Ecto neural progenitor cell (in vitro differentiated cells): ENCODE measurements around the gene OR2AT4.
"Not testable (repeated sequence)": the region's sequence is repeated elsewhere in the genome, so short reads cannot be mapped to it uniquely, and the experiment has no call there.

Experiments used
- DNase-seq: peaks from one replicate; pipeline ENCODE4 v3.0.0-alpha.2; 2018; ENCODE audit warnings: low spot score

OR2AT4 gene

DNA sequence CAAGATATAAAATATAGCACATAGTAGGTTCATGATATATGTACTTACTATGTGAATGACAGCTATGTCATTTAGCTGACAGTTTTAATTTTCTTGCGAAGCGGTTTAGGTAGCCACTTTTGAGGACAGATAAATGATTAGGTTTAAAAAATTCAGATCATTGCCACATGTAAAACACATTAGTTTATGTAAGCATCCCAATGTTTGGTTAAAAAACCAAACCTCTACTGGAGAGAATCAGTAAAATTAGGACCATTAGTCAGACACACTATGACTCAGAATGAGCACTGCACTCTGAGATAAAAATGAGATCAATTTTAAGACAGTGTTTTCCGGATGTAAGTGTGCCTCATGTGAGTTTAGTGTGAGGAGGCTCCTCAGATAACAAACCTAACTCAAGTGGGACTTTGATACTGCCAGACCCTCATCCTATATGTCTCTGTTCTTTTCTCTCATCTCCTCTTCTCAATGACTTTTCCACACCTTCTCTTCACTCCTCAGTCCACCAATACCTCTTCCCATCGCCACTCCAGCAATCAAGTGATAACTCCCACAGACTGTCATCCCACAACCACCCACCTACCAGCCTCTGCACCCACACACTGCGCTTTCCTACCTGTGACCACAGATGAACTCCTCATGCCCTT lies 6.8 kb upstream of the OR2AT4 start:
- no peak for DNase-seq

DNA sequence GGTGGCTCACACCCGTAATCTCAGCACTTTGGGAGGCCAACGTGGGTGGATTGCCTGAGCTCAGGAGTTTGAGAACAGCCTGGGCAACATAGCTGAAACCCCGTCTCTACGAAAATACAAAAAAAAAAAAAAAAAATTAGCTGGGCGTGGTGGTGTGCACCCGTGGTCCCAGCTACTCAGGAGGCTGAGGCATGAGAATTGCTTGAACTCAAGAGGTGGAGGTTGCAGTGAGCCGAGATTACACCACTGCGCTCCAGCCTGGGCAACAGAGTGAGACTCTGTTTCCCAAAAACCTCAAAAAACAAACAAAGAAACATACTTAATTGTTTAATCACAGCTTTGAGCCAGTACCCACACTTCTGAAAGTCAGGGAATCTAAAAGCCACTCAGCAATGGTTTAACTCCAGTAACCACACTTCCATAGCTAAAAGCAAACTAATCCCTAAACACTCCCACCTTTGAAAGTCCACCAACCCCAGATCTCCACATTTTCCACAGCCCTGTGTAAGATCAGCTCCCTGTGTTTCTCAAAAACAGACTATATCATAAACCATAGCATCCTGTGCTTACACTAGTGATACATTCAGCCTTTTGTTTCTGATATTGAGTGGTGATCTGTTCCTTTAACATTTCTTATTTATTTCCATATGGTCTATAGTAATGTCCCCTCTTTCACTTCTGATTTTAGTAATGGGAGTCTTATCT lies 4.9 kb upstream of the OR2AT4 start:
- DNase-seq = no peak

DNA sequence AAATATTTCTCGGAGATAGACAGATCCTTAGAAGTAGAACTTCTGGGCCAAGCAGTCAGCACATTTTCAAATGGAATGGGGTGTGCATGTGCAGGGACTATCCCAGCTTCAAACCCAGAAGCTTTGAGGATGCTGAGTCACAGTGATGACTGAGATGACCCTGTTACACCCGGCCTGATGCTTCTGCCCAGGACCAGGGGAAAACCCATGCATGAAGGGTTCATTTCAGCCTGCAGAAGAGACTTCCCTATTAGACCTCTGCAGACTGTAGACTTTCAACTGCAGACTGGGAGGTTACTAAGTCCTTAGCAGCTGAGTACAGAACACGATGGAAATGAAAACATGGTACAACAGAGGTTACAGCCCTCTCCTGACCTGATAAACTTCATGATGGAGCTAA lies 3.6 kb upstream of the OR2AT4 start:
- no peak for DNase-seq

DNA sequence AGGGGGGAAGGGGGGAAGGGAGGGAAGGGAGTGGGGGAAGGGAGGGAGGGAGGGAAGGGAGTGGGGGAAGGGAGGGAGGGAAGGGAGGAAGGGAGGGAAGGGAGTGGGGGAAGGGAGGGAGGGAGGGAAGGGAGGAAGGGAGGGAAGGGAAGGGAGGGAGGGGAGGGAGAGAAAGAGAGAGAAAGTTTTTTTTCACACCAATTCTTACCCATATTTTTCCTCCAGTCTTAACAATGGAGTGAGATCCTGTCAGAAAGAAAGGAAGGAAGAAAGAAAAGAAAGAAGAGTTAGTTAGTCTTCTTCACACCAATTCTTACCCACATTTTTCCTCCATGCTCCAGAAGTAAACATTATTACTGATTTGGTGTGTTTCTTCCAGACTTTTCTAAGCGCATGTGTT lies 3.0 kb upstream of the OR2AT4 start:
- no peak for DNase-seq

DNA sequence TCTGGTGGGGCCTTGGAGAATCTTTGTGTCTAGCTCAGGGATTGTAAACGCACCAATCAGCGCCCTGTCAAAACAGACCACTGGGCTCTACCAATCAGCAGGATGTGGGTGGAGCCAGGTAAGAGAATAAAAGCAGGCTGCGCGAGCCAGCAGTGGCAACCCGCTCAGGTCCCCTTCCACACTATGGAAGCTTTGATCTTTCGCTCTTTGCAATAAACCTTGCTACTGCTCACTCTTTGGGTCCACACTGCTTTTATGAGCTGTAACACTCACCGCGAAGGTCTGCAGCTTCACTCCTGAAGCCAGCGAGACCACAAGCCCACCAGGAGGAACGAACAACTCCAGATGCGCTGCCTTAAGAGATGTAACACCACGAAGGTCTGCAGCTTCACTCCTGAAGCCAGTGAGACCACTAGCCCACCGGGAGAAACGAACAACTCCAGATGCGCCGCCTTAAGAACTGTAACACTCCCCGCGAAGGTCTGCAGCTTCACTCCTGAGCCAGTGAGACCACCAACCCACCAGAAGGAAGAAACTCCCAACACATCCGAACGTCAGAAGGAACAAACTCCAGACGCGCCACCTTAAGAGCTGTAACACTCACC lies 2.3 kb upstream of the OR2AT4 start:
- not testable (repeated sequence) for DNase-seq

DNA sequence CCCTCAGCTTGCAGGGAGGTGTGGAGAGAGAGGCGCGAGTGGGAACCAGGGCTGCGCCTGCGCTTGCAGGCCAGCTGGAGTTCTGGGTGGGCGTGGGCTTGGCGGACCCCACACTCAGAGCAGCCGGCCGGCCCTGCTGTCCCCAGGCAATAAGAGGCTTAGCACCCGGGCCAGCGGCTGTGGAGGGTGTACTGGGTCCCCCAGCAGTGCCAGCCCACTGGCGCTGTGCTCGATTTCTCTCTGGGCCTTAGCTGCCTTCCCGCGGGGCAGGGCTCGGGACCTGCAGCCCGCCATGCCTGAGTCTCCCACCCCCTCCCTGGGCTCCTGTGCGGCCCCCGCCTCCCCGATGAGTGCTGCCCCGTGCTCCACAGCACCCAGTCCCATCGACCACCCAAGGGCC lies 1.5 kb upstream of the OR2AT4 start:
- not testable (repeated sequence) for DNase-seq

DNA sequence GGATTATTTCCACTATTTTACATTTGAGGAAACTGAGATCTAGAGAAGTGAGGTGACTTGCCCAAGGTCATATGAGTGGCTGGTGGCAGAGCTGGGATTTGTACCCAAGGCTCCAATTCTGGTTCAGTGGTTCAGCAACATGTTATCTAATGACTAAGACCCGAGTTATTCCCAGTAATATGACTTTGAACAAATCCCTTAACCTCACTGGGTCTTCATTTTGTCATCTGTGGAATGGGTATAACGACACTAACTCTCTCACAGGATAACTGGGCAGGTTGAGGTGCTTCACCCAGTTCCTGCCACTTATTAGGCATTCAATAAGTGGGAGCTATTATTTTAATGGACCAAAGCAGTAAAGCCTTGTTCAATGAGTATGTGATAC lies 489 bp upstream of the OR2AT4 start:
- DNase-seq = no peak

DNA sequence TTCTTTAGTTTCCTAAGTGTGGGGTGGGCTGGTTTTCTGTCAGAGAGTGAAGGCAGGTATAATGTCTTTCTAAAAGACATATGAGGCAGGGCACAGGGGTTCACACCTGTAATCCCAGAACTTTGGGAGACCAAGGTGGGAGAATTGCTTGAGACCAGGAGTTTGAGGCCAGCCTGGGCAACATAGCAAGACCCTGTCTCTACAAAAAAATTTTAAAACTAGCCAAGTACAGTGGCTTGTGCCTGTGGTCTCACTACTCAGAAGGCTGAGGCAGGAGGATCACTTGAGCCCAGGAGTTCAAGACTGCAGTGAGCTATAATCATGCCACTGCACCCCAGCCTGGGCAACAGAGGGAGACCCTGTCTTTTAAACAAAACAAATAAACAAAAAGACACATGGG lies 2.3 kb downstream of the OR2AT4 start:
- DNase-seq = not testable (repeated sequence)

DNA sequence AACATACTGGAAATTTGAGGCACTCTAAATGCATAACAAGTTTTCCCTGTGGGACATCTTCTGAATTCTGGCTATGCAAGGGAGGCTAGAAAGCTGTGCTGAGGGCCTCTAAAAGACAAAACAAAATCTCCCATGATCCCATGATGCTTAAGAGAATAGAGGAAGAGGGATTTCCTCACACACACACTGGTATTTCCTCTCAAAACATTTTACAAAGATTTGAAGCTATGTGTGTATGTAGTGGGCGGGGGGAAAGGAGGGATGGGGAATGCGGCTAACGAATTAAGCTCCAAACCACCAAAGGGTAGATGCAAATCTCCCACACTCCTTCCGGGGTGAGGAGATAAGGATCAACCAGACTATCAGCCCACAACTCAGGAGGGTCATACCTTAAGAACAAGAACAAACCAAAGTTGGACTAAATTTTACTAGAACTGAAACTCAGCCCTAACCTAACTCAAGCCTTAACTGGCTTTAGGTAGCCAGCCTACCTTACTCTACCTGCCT lies 6.0 kb downstream of the OR2AT4 start:
- no peak for DNase-seq

DNA sequence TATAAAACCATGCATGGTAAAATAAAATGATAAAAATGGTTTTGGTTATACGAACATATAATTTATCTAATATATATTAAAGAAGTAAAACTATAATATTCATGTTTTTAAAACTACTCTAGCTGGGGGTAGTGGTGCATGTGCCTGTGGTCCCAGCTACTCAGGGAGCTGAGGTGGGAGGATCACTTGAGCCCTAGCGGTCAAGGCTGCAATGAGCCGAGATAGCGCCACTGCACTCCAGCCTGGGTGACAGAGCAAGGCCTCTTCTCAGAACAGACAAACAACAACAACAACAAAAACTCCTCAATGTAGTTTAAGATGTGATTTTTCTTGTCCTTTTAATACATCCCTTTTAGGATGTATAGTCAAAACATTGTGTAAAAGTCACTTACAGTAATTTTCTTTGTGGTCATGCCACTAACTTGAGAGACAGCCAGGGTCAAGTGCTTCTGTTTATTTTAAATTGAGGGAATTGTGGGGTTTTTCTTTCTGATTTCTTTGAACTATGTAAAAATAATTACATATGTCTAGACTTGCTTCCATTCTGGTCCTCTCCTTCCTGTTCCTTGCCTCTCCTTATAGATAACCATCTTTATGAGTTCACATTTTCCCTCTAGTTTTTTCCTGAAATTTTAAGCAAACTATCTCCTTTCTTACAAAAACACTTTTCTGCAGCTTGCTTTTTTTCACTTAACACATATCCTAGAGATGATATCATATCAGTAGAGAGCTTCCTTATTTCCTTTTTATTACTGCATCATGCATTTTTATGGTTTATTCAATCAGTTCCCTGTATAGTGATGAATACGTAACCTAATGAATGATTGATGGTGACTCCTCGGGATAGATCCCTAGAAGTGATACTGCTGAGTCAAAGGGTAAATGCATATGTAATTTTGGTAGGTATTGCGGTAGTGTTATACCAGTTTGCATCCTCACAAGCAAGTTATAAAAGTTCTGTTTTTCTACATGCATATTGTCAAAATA lies 9.1 kb downstream of the OR2AT4 start:
- DNase-seq = no peak

DNA sequence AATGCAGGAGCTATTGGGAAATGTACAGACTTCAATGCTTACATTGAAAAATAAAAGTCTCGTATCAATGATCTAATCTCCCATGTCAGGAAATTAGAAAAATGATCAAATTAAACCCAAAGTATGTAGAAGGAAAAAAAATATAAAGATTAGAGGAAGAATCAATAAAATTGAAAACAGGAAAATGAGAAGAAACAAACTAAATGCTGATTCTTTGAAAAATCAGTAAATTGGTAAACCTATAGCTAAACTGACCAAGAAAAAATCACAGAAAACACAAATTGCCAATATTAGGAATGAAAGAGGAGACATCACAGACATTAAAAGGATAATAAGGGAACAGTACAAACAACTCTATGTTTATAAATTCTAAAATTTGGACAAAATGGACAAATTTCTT lies 11.8 kb downstream of the OR2AT4 start:
- DNase-seq = no peak

DNA sequence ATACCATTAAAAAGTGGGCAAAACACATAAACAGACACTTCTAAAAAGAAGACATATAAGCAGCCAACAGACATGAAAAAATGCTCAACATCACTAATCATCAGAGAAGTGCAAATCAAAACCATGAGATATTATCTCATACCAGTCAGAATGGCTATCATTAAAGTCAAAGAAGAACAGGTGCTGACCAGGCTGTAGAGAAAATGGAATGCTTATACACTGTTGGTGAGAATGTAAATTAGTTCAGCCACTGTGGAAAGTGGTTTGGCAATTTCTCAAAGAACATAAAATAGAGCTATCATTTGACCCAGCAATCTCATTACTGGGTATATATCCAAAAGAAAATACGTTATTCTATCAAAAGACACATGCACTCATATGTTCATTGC lies 13.5 kb downstream of the OR2AT4 start:
- DNase-seq = no peak

DNA sequence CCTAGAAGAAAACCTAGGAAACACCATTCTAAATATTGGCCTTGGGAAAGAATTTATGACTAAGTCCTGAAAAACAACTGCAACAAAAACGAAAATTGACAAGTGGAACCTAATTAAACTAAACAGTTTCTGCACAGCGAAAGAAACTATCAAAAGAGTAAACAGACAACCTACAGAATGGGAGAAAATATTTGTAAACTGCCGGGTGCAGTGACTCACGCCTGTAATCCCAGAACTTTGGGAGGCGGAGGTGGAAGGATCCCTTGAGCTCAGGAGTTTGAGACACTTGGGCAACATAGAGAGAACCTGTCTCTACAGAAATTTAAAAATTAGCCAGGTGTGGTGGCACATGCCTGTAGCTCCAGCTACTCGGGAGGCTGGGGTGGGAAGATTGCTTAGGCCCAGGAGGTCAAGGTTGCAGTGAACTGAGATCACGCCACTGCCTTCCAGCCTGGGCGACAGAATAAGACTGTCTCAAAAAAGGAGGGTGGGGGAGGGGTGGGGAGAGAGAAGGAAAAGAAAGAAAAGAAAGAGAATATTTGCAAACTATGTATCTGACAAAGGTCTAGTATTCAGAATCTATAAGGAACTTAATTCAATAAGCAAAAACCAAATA lies 14.0 kb downstream of the OR2AT4 start:
- DNase-seq = no peak

DNA sequence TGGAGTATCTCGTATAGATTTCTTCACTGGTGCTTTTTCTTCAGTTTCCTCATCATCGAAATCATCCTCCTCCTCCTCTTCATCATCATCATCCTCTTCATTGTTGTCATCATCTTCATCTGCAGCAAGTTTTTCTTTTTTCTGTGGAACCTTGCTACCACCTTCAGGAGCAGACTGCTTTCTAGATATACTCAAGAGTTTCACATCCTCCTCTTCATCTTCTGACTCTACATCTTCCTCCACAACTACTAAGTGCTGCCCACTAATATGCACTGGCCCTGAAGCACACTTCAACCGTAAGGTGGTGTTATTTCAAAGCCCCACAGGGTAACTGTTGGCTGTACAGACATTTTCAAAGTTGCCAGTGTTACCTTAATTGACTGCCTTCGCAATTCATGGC lies 17.1 kb downstream of the OR2AT4 start:
- DNase-seq = no peak

DNA sequence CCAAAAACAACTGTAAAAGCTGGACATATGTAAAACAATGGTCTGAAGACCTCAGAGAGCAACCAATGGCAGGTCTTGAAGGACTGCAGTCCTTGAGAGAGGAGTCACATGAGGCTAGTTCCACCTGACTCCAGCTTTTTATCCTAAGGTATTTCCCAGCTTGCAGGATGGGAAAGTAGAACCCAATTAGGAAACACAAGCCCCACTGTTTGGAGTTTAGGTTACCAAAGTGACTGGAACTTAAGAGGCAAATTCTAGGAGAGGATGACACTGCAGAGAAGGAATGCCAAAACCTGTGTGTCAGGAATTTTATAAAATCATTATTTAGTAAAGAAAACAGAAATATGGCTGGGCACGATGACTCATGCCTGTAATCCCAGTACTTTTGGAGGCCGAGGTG lies 18.4 kb downstream of the OR2AT4 start:
- DNase-seq = no peak

DNA sequence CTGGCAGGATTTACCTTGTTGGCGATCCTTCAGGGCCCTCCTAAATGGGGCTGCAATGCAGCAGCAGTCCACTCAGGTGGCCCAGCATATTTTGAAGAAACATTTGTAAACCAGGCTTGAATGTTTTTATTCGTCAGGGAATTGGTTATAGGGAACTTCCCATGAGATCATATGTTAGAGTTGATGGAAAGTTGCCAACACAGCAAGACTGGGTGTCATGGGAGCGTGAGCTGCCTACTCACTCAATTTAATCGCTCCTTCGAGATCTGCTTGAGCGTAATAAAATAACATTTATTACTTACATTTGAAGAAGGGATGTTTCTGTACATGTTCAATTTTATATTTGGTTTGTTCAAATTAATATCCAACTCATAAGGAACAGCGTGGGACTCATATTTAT lies 19.4 kb downstream of the OR2AT4 start:
- DNase-seq = no peak

DNA sequence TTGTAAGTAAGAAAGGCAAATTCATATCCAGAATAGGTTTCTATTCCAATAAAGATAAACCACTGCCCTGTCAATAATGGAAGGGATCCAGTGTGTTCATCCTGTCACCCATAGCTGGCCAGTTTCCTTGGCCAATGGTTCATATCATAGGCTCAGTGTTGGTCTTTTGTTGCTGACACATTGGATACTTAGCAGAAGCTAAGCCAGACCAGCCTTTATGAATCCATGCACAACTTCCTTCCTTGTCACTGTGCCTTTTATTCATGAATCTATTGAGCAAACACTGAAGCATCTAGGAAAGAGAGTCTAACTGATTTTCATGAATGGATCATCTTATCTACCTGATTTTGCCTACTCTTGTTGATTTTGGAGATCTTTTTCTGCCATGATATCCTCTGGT lies 20.0 kb downstream of the OR2AT4 start:
- no peak for DNase-seq

DNA sequence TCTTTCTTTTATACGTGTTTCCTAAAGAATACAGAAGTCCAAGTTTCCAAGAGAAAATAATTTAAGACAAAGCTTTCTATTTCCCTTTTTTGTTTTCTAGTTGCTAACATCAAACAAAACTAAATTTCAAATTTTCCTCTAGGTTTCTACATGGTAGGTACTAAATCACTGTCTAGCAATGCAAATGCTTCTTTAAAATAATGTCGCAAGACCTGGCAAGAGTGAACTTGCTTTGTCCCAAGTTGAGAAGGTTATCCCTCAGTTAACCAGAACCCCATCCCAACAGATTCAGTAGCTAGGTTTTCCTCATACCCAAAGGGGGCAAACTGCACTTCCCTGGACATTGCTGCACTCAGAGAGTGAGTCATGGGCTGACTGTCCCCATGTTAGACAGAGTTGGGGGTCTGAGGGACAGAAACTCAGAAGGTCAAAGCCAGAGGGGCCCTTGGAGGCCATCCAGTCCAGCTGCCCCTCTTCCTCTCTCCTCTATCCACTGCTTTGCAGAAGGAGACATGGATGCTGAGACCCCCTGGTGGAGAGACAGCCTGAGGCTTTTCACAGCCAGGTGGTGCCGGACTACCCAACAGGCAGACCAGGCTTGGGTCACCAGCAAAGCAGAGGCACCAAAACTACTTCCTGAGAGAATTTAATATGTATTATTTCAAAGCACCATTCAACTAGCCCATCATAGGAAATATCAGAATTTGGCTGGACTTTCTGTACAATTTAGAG lies 23.1 kb downstream of the OR2AT4 start:
- no peak for DNase-seq

DNA sequence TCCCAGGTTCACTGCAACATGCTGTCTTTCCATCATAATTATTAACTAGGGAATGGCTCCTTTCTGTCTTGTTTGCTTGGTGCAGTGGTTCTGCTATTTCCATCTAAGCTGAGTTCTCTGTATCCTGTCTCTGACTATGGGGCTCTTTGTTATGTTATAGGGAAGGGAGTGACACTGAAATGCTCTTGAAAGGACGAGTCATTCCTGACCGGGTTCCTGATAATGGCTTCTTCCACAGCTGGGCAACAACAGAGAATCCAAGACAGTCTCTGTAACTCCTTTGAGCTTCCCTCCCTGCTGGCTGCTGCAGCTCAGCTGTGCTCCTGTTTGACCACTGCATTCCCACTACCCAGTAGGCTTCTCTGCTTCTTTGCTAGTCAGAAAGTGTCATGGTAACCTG lies 24.1 kb downstream of the OR2AT4 start:
- no peak for DNase-seq

DNA sequence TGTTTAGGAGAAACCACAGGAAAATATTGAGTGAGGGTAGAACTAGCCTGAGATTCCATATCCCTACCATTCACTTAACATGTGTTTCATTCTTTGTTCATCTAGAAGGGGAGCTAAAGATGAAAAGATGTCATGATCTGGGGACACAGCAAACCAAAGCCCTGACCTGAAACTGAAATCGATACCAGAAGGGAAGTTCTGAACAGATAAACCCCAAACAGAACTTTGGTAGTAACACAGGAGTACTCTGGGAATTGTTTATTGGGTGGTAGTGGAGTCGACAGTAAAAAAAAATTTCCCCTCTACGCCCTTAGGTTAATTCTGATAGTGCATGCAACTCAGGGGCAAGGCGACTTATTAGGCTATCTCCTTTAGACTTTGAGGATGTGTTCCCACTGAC lies 27.2 kb downstream of the OR2AT4 start:
- DNase-seq = no peak

DNA sequence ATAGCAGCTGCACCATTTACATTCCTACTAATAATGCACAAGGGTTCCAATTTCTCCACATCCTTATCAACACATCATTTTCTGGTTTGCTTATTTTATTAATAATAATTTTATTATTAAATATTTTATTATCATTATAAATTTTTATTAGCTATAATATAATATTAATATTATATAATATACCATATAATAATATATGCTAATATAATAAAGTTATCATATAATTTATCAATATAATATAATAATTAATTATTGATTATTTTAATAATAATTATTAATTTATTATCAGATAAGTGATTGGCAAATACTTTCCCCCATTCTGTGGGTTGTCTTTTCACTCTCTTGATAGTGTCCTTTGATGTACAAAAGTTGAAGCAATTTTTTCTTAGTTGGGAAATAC lies 27.7 kb downstream of the OR2AT4 start:
- DNase-seq = no peak
